Esophagus muscularis mucosa (tissue), 4 donors: ENCODE measurements around the gene GPR61. TPM values are rescaled to one million over a fixed set of nuclear protein-coding genes. Genes with fewer than 3 reads are reported as not detected.

ENCODE experiments used
- DNase-seq: peaks from one replicate; pipeline ENCODE4 v3.0.0-alpha.2; 2017; ENCODE audit errors: extremely low spot score
- H3K27ac ChIP-seq, 4 donors: fragments of 200-600 bp; sonication (generic); replicated peaks in 1 of 4; 1 replicate in 3 of 4; 2 replicates in 1 of 4; pipeline ENCODE4 v1.5.1; 2016 to 2019; ENCODE audit warnings: mild to moderate bottlenecking in 1 of 4
- H3K27me3 ChIP-seq, 4 donors: fragments of 200-600 bp; sonication (generic); one replicate each; pipeline versions ENCODE4 v1.5.1 to v1.6.0; 2016 to 2019
- H3K36me3 ChIP-seq, 4 donors: fragments of 200-600 bp; sonication (generic); one replicate each; pipeline ENCODE4 v1.5.1; 2016 to 2019
- H3K4me1 ChIP-seq, 4 donors: fragments of 200-600 bp; sonication (generic); one replicate each; pipeline ENCODE4 v1.5.1; 2016 to 2019
- H3K4me3 ChIP-seq, 4 donors: fragments of 200-600 bp; sonication (generic); 1 replicate in 2 of 4; 2 replicates in 2 of 4; pipeline ENCODE4 v1.5.1; 2016 to 2019; ENCODE audit warnings: mild to moderate bottlenecking in 4 of 4, moderate library complexity in 1 of 4
- H3K9me3 ChIP-seq, 4 donors: fragments of 200-600 bp; sonication (generic); 1 replicate in 3 of 4; 2 replicates in 1 of 4; pipeline ENCODE4 v1.5.1; 2016 to 2019
- EP300 ChIP-seq: sonication (generic); formaldehyde crosslinking; IDR thresholded peaks from one replicate; pipeline ENCODE4 v1.6.1; 2017; ENCODE audit warnings: antibody characterized with exemption
- POLR2A ChIP-seq: fragments of 450-650 bp; IDR thresholded peaks from one replicate; pipeline ENCODE4 v1.6.1; 2017; ENCODE audit warnings: antibody characterized with exemption, moderate library complexity, mild to moderate bottlenecking, low read depth
- POLR2AphosphoS5 ChIP-seq, 2 donors: sonication (generic); formaldehyde crosslinking; IDR thresholded peaks; one replicate each; pipeline ENCODE4 v1.6.1; 2017; ENCODE audit warnings: antibody characterized with exemption in 2 of 2
- WGBS: methylation state at CpG from one replicate; pipeline ENCODE4 v1.1.5; 2018; 5-methylcytosine and 5-hydroxymethylcytosine counted together
- intact Hi-C: fragments of 100-400 bp; cut with DNase I; formaldehyde crosslinking; loops from one replicate; pipeline ENCODE4 v1.15.1; 2023
- total RNA-seq, 4 donors: library from RNA; depleted of rRNA; stranded (reverse); fragments of >200 nt; gene quantifications; one replicate each; pipeline versions ENCODE4 v1.1.0 to v1.2.1, GENCODE V29; 2016
- TF ChIP-seq, protein P1 (sequence below), 3 experiments: fragments of 200-600 bp in 2 of 3; fragments of 450-650 bp in 1 of 3; sonication (generic) in 2 of 3; IDR thresholded peaks; one replicate each; pipeline ENCODE4 v1.5.1; 2017 to 2019; ENCODE audit warnings: antibody characterized with exemption in 3 of 3, mild to moderate bottlenecking in 2 of 3, moderate library complexity in 1 of 3

Gene GPR61
- total RNA-seq, 4 donors from 2014 or later = not detected

GRCh38 chr1:109497449-109498160 is 42.1 kb upstream of the GPR61 start:
- TF ChIP-seq POLR2A (no peak), POLR2AphosphoS5 (IDR thresholded peaks at IDR 0.05) (no peak), EP300 (no peak)
- TF ChIP-seq, protein P1, sequence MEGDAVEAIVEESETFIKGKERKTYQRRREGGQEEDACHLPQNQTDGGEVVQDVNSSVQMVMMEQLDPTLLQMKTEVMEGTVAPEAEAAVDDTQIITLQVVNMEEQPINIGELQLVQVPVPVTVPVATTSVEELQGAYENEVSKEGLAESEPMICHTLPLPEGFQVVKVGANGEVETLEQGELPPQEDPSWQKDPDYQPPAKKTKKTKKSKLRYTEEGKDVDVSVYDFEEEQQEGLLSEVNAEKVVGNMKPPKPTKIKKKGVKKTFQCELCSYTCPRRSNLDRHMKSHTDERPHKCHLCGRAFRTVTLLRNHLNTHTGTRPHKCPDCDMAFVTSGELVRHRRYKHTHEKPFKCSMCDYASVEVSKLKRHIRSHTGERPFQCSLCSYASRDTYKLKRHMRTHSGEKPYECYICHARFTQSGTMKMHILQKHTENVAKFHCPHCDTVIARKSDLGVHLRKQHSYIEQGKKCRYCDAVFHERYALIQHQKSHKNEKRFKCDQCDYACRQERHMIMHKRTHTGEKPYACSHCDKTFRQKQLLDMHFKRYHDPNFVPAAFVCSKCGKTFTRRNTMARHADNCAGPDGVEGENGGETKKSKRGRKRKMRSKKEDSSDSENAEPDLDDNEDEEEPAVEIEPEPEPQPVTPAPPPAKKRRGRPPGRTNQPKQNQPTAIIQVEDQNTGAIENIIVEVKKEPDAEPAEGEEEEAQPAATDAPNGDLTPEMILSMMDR (IDR thresholded peaks at IDR 0.05) = no peak
- 75% methylated on average over 8 of the region's 9 CpGs for WGBS
- intact Hi-C loops = no loop called here
- H3K27me3 ChIP-seq = no peaks in the 10 kb centered on the region
- H3K4me1 ChIP-seq = peaks cover 25 to 87% (median 73%) of the 10 kb centered on the region in 4 donors
- H3K36me3 ChIP-seq = peaks cover 5 to 44% (median 34%) of the 10 kb centered on the region in 4 donors
- H3K9me3 ChIP-seq = no peaks in the 10 kb centered on the region
- no peak overlapping the region for H3K4me3 ChIP-seq
- no peak for DNase-seq
- no peak overlapping the region for H3K27ac ChIP-seq

DNA sequence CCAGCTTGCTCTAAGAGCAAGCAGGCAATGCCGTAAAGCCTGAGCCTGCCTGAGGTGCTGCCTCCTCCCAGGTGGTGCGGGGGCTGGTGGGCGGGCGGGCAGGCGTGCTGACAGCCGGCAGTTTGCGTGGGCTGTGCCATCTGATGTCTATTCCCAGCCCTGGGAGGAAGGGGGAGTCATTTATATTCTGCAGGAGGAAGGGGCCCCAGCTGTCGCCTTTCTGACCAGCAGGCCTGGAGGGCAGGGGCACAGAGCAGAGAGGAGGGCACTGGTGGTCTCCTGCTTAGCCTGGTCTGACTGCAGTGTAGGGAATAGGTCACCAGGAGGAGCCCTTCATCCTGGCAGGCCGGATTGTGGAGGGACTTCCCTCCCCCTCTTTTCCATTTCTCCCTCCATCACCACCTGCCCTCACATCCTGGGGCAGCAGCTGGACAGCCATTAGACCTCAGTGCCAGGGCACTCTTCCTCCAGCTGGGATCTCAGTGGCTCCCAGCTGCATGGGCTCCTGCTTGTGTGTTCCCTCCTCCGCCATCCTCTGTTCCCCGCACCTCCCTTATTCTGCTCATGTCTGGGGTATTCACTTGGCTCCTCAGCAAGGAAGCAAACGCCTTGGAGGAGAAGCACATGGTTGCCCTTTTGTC is 41.4 kb upstream of the GPR61 start:
- no peak overlapping the region for H3K4me3 ChIP-seq
- no peak for DNase-seq
- intact Hi-C loops = no loop called here
- H3K4me1 ChIP-seq = peaks cover 22 to 86% (median 74%) of the 10 kb centered on the region in 4 donors
- 68% methylated on average over 9 of the region's 12 CpGs for WGBS
- H3K27ac ChIP-seq = no peak overlapping the region
- peaks cover 5 to 44% (median 34%) of the 10 kb centered on the region in 4 donors for H3K36me3 ChIP-seq
- H3K9me3 ChIP-seq = no peaks in the 10 kb centered on the region
- H3K27me3 ChIP-seq = no peaks in the 10 kb centered on the region
- TF ChIP-seq, protein P1 (IDR thresholded peaks at IDR 0.05) = peak; percentile 54 to 65 (median 54)
- no peak for TF ChIP-seq POLR2A

- intact Hi-C loops = no loop called here
- peak overlapping the region; percentile 51 to 81 (median 66) for H3K27ac ChIP-seq
These were observed 40.6 kb upstream of the GPR61 start for GRCh38 chr1:109499081-109499480.

DNA sequence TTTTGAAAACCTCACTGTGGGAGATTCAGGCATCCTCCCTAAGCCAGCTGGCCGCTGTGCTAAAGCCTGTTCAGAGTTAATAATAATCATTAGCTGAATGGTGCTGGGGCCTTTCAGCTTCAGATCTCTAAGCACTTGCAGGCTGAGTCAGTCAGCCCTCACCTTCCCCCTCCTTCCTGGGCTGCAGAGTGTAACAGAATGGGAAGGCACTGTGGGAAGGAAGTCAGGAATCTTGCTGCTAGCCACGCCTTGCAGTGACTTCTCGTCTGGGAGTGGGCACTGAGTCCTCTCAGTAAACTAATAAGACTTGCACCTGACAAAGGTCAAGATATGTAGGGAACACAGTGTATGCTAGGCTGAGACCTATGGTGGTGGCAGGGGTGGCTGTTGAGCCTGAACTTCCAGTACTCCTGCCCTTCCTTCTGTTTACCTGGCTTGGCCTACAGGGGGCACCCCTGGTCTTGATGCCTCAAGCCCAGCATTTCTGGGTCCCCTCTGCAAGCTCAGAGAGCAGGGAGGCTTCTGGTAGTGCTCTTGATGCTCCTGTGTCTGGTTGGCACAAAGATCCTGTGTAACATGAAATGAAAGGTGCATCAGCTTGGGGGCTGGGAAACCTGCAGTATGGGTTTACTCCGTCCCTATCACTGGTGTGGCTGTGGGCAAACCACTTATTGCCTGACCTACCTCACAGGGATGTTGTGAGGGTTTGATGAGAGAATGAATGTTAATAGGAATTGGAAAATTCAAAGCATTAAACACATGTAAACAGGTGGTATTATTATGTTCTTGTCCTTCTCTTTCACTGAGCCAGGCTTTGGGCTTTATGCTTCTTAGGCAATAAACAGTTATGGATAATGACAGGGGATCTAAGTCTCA is 39.8 kb upstream of the GPR61 start:
- 55% methylated on average over 4 of the region's 4 CpGs for WGBS
- intact Hi-C loops = no loop called here
- no peaks in the 10 kb centered on the region for H3K9me3 ChIP-seq
- DNase-seq = no peak
- peak overlapping the region; percentile 51 to 81 (median 66) for H3K27ac ChIP-seq
- TF ChIP-seq POLR2A (no peak), EP300 (no peak), POLR2AphosphoS5 (IDR thresholded peaks at IDR 0.05) (no peak)
- TF ChIP-seq, protein P1 (IDR thresholded peaks at IDR 0.05) = peak; percentile 22 to 47 (median 36)
- H3K4me1 ChIP-seq = peaks cover 13 to 81% (median 68%) of the 10 kb centered on the region in 4 donors
- peaks cover 5 to 44% (median 34%) of the 10 kb centered on the region in 4 donors for H3K36me3 ChIP-seq
- no peaks in the 10 kb centered on the region for H3K27me3 ChIP-seq
- H3K4me3 ChIP-seq = no peak overlapping the region

More at GRCh38 chr1:109499081-109499480, 40.6 kb upstream of the GPR61 start:
- Histone ChIP-seq H3K4me1 (peaks cover 18 to 85% (median 70%) of the 10 kb centered on the region in 4 donors), H3K27me3 (no peaks in the 10 kb centered on the region), H3K36me3 (peaks cover 5 to 44% (median 34%) of the 10 kb centered on the region in 4 donors), H3K9me3 (no peaks in the 10 kb centered on the region), H3K4me3 (no peak overlapping the region)
- WGBS = 68% methylated on average over 7 of the region's 7 CpGs
- DNase-seq = no peak
- TF ChIP-seq, protein P1 (IDR thresholded peaks at IDR 0.05) = no peak
- TF ChIP-seq POLR2AphosphoS5 (IDR thresholded peaks at IDR 0.05) (no peak), POLR2A (no peak), EP300 (no peak)
